Esophagus mucosa (tissue), 1 donor: ENCODE data around the gene GABRA5. TPM values are rescaled to one million over a fixed set of nuclear protein-coding genes. Genes with fewer than 3 reads are reported as not detected.

ENCODE experiments used
- ATAC-seq: fragments of 200-7000 bp; cut with Tn5 transposase; one replicate; pipeline ENCODE4 v1.9.1; 2020
- total RNA-seq: library from RNA; stranded (reverse); gene quantifications from one replicate; pipeline ENCODE4 v1.2.4, GENCODE V29; 2023
- donor health status: DM: yes; HTN: yes; CAD: no.

GABRA5 gene
- total RNA-seq, 1 donor from 2014 or later: 0.24 TPM

GRCh38 chr15:26934848-26935247 is 68.0 kb downstream of the GABRA5 start:
- ATAC-seq: no peak

DNA sequence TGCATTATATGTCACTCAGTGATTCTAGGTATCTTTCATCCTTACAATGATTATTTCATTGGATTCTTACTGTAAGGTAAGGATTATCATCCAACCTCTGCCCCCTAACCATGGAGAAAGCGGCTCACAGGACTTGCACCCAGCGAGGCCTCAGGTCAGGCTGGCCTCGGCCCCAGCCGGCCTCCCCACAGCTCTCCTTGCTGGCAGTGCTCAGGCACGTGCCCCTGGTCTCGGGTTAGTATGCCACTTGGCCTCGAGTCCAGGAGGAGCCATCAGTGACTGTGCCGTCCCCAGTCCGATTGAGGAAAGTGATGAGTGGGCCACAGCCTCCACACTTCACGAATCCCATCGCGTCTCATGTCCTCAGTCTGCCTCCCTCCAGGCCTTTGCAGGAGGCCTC is 68.5 kb downstream of the GABRA5 start:
- no peak for ATAC-seq

GRCh38 chr15:26936502-26936901 is 69.6 kb downstream of the GABRA5 start:
- no peak for ATAC-seq

GRCh38 chr15:26937134-26937533 is 70.3 kb downstream of the GABRA5 start:
- ATAC-seq: no peak

- no peak for ATAC-seq
Measured at GRCh38 chr15:26939398-26939797, 72.5 kb downstream of the GABRA5 start.

- no peak for ATAC-seq
Measured at GRCh38 chr15:26941489-26941888, 74.6 kb downstream of the GABRA5 start.

- ATAC-seq: no peak
Measured at GRCh38 chr15:26943866-26944265, 77.0 kb downstream of the GABRA5 start.

DNA sequence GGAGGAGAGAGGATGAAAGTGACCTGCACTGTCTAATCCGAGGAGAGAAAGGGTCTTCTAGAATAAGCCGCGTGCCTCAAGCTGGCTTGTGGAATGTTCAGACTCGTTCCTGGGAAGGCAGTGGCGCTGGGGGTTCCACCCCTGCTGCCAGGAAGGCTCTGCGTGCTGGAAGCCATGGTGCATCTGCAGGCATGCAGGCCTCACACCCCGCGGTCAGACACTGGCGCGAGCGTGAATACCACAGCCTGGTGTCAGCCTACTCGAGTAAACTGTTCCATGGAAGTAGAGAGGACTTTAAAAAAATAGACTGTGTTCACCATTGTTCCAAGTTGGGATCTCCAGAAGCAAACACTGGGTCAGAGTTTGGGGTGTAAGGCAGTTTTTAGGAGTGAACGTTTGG is 78.2 kb downstream of the GABRA5 start:
- no peak for ATAC-seq

DNA sequence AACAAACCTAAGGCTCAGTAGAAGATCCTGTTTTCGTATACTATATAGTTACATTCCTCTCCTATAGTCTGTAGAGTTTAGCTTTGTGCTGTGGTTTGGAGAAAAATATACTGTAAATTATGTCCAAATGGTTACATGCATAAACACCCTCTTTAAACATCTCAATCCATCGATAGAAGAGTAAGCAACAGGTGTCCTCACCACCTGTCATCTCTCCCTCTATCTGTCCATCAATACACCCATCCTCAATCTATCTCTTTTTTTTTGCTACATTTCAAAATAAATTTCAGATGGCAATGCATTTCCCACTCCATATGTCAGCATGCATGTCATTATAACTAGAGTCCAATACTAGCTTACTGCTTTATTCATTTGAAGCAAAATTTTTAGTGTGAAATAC is 83.1 kb downstream of the GABRA5 start:
- ATAC-seq: no peak

GRCh38 chr15:26954403-26954802 is 87.5 kb downstream of the GABRA5 start:
- ATAC-seq: no peak

DNA sequence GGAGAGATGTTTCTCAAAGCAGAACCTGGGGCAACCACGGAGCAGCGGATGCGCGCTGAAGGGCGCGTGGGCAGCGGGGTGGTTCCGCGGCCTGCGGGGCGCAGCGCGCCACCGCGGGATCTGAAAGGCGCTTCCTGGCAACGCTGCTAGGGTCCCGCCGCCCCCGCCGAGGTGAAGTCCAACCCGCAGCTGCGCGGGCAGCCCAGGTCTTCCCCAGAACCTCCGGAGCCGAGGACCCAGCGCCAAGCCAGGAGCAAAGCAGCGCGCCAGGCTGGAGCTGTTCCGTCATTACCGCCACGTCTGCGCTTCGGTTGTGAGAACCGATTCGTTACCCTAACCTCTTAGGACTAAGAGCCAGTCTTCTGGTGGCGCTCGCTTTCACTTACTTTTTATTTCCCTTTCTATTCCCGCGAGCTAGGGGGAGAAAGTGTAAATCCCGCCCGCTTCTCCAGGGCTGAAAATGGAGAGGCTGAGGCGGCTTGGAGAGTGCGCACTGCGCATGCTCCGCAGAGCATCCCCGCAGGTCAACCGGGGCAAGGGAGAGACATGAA is 100.9 kb downstream of the GABRA5 start:
- ATAC-seq: no peak

DNA sequence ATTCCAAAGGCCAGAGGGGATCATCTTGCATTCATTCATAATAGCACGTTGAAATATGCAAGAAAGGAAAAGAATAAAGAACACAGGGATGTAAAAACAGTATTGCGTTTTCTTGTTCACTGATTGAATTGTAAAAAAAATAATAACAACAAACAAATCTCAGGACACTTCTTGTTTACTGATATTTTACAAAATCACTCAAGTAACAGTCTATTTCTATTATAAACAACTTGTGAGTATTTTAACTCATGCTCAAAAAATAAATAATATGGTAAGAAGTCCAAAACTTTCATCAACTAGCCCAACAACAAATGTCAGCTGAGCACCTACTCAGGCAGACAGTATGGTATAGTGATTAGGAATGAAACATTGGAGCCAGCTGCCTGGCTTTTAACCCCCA is 101.9 kb downstream of the GABRA5 start:
- ATAC-seq: no peak

DNA sequence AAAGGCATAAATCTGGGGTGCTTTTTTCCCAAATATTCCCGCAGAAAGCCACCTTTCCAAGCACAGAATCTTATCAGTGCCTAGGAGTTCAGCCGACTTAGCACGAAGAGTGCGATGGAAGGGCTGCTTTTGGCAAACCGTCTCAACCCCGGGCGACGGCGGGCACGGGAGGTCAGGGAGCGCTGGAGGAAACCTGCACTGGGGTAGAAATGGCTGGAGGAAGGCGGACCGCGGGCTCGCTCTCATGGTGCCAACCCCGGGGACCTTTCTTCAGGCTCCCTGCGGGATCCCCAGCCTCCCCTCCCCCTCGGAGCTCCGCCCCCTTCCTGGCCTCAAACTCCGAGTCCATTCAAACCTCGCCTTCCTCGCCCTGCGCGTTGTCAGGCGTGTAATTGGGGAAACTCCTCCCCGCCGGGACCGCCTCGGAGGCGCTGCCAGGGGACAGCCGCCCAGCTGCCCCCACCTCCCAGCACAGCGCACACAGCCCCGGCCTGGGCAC is 103.9 kb downstream of the GABRA5 start, which contains the start of gene GABRG3:
TSS of gene GABRG3 (plus strand) at position 470 of the 499 bp plus-strand sequence.
- ATAC-seq: no peak

- no peak for ATAC-seq
Measured at GRCh38 chr15:26971271-26972018, 104.6 kb downstream of the GABRA5 start.

DNA sequence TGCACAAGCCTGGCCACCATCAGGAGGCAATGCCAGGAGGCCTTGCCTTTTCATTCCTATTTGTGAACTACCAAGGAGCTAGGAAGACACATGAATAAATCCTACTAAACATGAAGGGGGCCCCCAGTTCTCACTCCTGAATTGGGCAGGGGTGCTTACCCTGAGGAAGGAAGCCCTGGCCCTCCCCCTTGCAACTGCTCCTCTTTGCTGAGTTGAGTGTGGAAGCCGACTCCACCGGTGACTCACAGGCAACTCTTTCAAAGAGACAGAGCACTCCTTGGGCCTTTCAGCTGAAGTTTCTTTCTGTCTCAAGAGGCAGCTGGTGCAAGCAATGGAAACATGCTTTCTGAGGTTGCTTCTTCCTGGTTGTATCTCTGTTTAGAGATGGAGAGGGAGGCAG is 105.8 kb downstream of the GABRA5 start:
- no peak for ATAC-seq

- ATAC-seq: no peak
Measured at GRCh38 chr15:26974120-26974780, 107.4 kb downstream of the GABRA5 start.

DNA sequence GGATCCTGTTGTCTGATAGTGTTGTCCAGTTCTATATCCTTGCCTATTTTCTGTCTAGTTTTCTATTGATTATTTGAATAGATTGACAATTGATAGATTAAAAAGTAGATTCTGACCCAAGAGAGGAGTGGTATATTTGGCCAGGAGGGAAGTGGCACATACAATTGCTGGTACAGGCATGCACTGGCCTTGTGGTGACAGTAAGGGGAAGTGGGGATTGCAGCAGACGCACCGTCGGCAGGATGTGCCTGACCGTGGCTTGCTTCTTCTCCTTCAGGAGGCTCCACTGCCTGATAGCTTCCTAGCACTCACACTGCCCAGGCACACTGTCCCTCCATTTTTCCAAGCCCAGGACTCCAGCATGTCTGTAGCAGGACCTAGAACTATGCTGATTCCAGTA is 114.6 kb downstream of the GABRA5 start:
- no peak for ATAC-seq

DNA sequence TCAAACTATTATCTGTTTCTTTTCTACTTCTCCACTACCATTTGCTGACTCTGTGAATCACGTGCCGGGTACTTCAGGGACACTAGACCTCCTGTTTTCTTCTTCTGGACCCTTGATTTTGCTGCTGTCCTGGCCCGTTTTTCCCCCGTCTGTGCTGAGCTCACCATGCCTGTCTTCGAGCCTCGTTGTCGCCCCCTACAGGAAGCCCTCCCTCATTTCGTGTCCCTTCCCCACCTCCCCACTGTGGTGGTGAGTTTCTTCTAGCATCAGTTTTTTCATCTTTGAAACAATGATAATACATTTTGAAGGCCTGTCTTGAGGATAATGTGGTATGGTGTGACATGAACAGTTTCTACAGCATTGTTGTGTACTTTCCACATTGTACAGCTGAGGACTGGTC is 117.0 kb downstream of the GABRA5 start:
- no peak for ATAC-seq

- no peak for ATAC-seq
Measured at GRCh38 chr15:26985050-26985449, 118.2 kb downstream of the GABRA5 start.

- no peak for ATAC-seq
Measured at GRCh38 chr15:26996250-26996649, 129.4 kb downstream of the GABRA5 start.
